Endothelial cell (in vitro differentiated cells): ENCODE results near the gene TP53BP1. TPM values are rescaled to one million over a fixed set of nuclear protein-coding genes. Genes with fewer than 3 reads are reported as not detected.

ENCODE experiments used
- DNase-seq: peaks from one replicate; pipeline ENCODE4 v3.0.0; 2021; ENCODE audit warnings: low spot score
- H3K27ac Mint-ChIP-seq: one replicate; pipeline ENCODE4 v1.8.0; 2021; ENCODE audit warnings: mixed read lengths, inconsistent platforms; ENCODE audit not compliant: unreplicated experiment
- H3K27me3 Mint-ChIP-seq: one replicate; pipeline ENCODE4 v1.8.0; 2021; ENCODE audit warnings: mild to moderate bottlenecking, moderate library complexity, mixed read lengths, inconsistent platforms; ENCODE audit not compliant: unreplicated experiment
- H3K36me3 Mint-ChIP-seq: one replicate; pipeline ENCODE4 v1.8.0; 2021; ENCODE audit warnings: mild to moderate bottlenecking, low read depth, mixed read lengths, inconsistent platforms; ENCODE audit not compliant: unreplicated experiment
- H3K4me1 Mint-ChIP-seq: one replicate; pipeline ENCODE4 v1.8.0; 2021; ENCODE audit warnings: mild to moderate bottlenecking, mixed read lengths, inconsistent platforms; ENCODE audit not compliant: unreplicated experiment
- H3K4me3 Mint-ChIP-seq: one replicate; pipeline ENCODE4 v1.8.0; 2021; ENCODE audit warnings: mild to moderate bottlenecking, mixed read lengths, inconsistent platforms; ENCODE audit not compliant: unreplicated experiment
- H3K9me3 Mint-ChIP-seq: one replicate; pipeline ENCODE4 v1.8.0; 2021; ENCODE audit warnings: mixed read lengths, inconsistent platforms; ENCODE audit not compliant: unreplicated experiment
- CTCF ChIP-seq: fragments of 200-600 bp; sonication (generic); IDR thresholded peaks from one replicate; pipeline ENCODE4 v1.5.0; 2021; ENCODE audit warnings: antibody characterized with exemption; ENCODE audit not compliant: unreplicated experiment
- total RNA-seq: library from RNA; stranded (reverse); fragmentation: NEBNext Ultra II Directional; extraction: Animal tissue kit (Norgen Biotek cat#: 25700); gene quantifications from one replicate; pipeline ENCODE4 v1.2.1, GENCODE V29; 2021; ENCODE audit not compliant: unreplicated experiment

Gene TP53BP1
- total RNA-seq, 1 donor from 2014 or later, result 97.5 TPM

GRCh38 chr15:43382310-43382709 is 110.6 kb downstream of the TP53BP1 start:
- Mint-ChIP-seq H3K9me3 (no peaks in the 10 kb centered on the region), H3K27ac (no peak overlapping the region), H3K27me3 (no peaks in the 10 kb centered on the region), H3K4me3 (no peak overlapping the region), H3K4me1 (no peaks in the 10 kb centered on the region), H3K36me3 (peaks cover 39% of the 10 kb centered on the region)
- no peak for DNase-seq
- no peak for TF ChIP-seq CTCF

GRCh38 chr15:43378601-43379000 is 114.4 kb downstream of the TP53BP1 start:
- H3K4me1 Mint-ChIP-seq, result no peaks in the 10 kb centered on the region
- no peak overlapping the region for H3K27ac Mint-ChIP-seq
- no peaks in the 10 kb centered on the region for H3K9me3 Mint-ChIP-seq
- no peaks in the 10 kb centered on the region for H3K27me3 Mint-ChIP-seq
- TF ChIP-seq CTCF, result no peak
- H3K4me3 Mint-ChIP-seq, result no peak overlapping the region
- H3K36me3 Mint-ChIP-seq, result peaks cover 16% of the 10 kb centered on the region
- no peak for DNase-seq

GRCh38 chr15:43376017-43376705 is 116.8 kb downstream of the TP53BP1 start:
- H3K9me3 Mint-ChIP-seq, result no peaks in the 10 kb centered on the region
- TF ChIP-seq CTCF, result peak; percentile 82

GRCh38 chr15:43370975-43371974 is 121.7 kb downstream of the TP53BP1 start, which contains the start of the genes TUBGCP4 and ZSCAN29:
TSS of gene TUBGCP4 (plus strand) at chr15:43371101. CDS start at chr15:43371355, 254 bp downstream.
TSS of gene ZSCAN29 (minus strand) at chr15:43371043. CDS start at chr15:43369913, 1,130 bp downstream.
- peak; percentile 88 for DNase-seq
- H3K4me3 Mint-ChIP-seq, result peak within 1 kb of the TSS; percentile 97
- H3K36me3 Mint-ChIP-seq, result peaks cover 32% of the 10 kb centered on the region
- TF ChIP-seq CTCF, result peak; percentile 34
- peaks cover 42% of the 10 kb centered on the region for H3K4me1 Mint-ChIP-seq
- H3K9me3 Mint-ChIP-seq, result no peaks in the 10 kb centered on the region
- peak within 1 kb of the TSS; percentile 89 for H3K27ac Mint-ChIP-seq
- peaks cover 7% of the 10 kb centered on the region for H3K27me3 Mint-ChIP-seq

More at GRCh38 chr15:43376017-43376705, 116.8 kb downstream of the TP53BP1 start:
- Mint-ChIP-seq H3K27me3 (peaks cover 1% of the 10 kb centered on the region), H3K4me3 (no peak overlapping the region), H3K27ac (no peak overlapping the region), H3K36me3 (peaks cover 11% of the 10 kb centered on the region), H3K4me1 (peaks cover 8% of the 10 kb centered on the region)
- DNase-seq, result peak; percentile 37
